Fibroblast of lung (primary cell): ENCODE results near the gene C1orf116. TPM values are rescaled to one million over a fixed set of nuclear protein-coding genes. Genes with fewer than 3 reads are reported as not detected.

ENCODE experiments used
- DNase-seq, 2 donors: peaks; one replicate each; pipeline versions ENCODE4 v3.0.0 to v3.0.0-alpha.2; 2010; ENCODE audit warnings: low read depth in 2 of 2
- H2AFZ ChIP-seq: 2 replicates; pipeline ENCODE4 v1.5.1; 2012; ENCODE audit warnings: low read length, control low read depth, inconsistent platforms
- H3K27ac ChIP-seq: 2 replicates; pipeline ENCODE4 v1.5.1; 2011; ENCODE audit warnings: low read length, control low read depth; ENCODE audit not compliant: insufficient read depth
- H3K27me3 ChIP-seq: 2 replicates; pipeline ENCODE4 v1.5.1; 2011; ENCODE audit warnings: mild to moderate bottlenecking, low read length; ENCODE audit not compliant: control insufficient read depth, insufficient read depth
- H3K36me3 ChIP-seq: 2 replicates; pipeline ENCODE4 v1.5.1; 2011; ENCODE audit warnings: low read length; ENCODE audit not compliant: control insufficient read depth, insufficient read depth
- H3K4me1 ChIP-seq: 2 replicates; pipeline ENCODE4 v1.5.1; 2011; ENCODE audit warnings: low read length; ENCODE audit not compliant: control insufficient read depth, insufficient read depth; ENCODE audit errors: extremely low read depth
- H3K4me2 ChIP-seq: 2 replicates; pipeline ENCODE4 v1.5.1; 2011; ENCODE audit warnings: low read length, control low read depth; ENCODE audit not compliant: insufficient read depth; ENCODE audit errors: extremely low read depth
- H3K4me3 ChIP-seq, 4 experiments: fragments of 200-600 bp in 1 of 4; sonication (generic) in 1 of 4; replicated peaks in 1 of 4; 2 replicates each; pipeline ENCODE4 v1.5.1; 2011 to 2016; ENCODE audit warnings: low read length in 4 of 4, low read depth in 3 of 4, mild to moderate bottlenecking in 3 of 4, control low read depth in 2 of 4, inconsistent platforms in 1 of 4, mixed read lengths in 1 of 4; ENCODE audit not compliant: insufficient read depth in 1 of 4; ENCODE audit errors: control extremely low read depth in 1 of 4
- H3K79me2 ChIP-seq: 2 replicates; pipeline ENCODE4 v1.5.1; 2012; ENCODE audit warnings: mild to moderate bottlenecking, low read length, inconsistent platforms; ENCODE audit not compliant: control insufficient read depth, insufficient read depth
- H3K9ac ChIP-seq: 2 replicates; pipeline ENCODE4 v1.5.1; 2011; ENCODE audit warnings: mild to moderate bottlenecking, low read length, control low read depth; ENCODE audit not compliant: insufficient read depth
- H3K9me3 ChIP-seq: 2 replicates; pipeline ENCODE4 v1.5.1; 2012; ENCODE audit warnings: low read depth, low read length; ENCODE audit not compliant: control insufficient read depth, insufficient read depth
- H4K20me1 ChIP-seq: 2 replicates; pipeline ENCODE4 v1.5.1; 2011; ENCODE audit warnings: low read length; ENCODE audit not compliant: control insufficient read depth, insufficient read depth; ENCODE audit errors: extremely low read depth
- CTCF ChIP-seq, 2 donors: IDR thresholded peaks in 1 of 2; conservative IDR thresholded peaks in 1 of 2; 1 replicate in 1 of 2; 2 replicates in 1 of 2; pipeline ENCODE4 v1.5.1; 2011 to 2012; ENCODE audit warnings: low read length in 2 of 2, control low read depth in 1 of 2, inconsistent platforms in 1 of 2, low read depth in 1 of 2, mild to moderate bottlenecking in 1 of 2
- EZH2 ChIP-seq: IDR thresholded peaks from 2 replicates; pipeline ENCODE4 v1.5.1; 2012; ENCODE audit warnings: low read length, control low read depth, mild to moderate bottlenecking; ENCODE audit errors: missing control alignments
- polyA plus RNA-seq, 2 donors: library from polyadenylated mRNA; depleted of rRNA in 1 of 2; stranded (reverse) in 1 of 2; unstranded in 1 of 2; fragments of >200 nt; gene quantifications; 2 replicates each; pipeline ENCODE4 v1.2.1, GENCODE V29; 2011 to 2012; ENCODE audit warnings: missing spikeins in 1 of 2
- total RNA-seq: library from RNA; depleted of rRNA; stranded (reverse); fragments of >200 nt; gene quantifications from 2 replicates; pipeline ENCODE4 v1.2.1, GENCODE V29; 2014

C1orf116 gene
- total and polyA plus RNA-seq, 2 donors (not counting 1 experiment from before 2014, with no cell fraction given), result 0.06 TPM; not detected in 1

GRCh38 chr1:207030522-207031009 is 2.0 kb downstream of the C1orf116 start:
- no peaks in the 10 kb centered on the region for H3K9me3 ChIP-seq
- no peaks in the 10 kb centered on the region for H3K36me3 ChIP-seq
- TF ChIP-seq EZH2 (no peak), CTCF (conservative IDR thresholded peaks at IDR 0.05 in 1 of 2, IDR thresholded peaks at IDR 0.05 in 1 of 2; ENCODE audit: low read depth in 1 of 2, low read length in 2 of 2) (no peak)
- DNase-seq, result no peak
- H3K4me1 ChIP-seq, result peaks cover 1% of the 10 kb centered on the region
- H3K27me3 ChIP-seq, result peaks cover 6% of the 10 kb centered on the region
- no peak overlapping the region for H3K4me2 ChIP-seq
- no peaks in the 10 kb centered on the region for H4K20me1 ChIP-seq
- no peak overlapping the region for H3K9ac ChIP-seq
- no peak overlapping the region for H2AFZ ChIP-seq
- H3K79me2 ChIP-seq, result no peaks in the 10 kb centered on the region
- no peak overlapping the region for H3K27ac ChIP-seq
- H3K4me3 ChIP-seq, result no peak overlapping the region

GRCh38 chr1:207029701-207030521 is 2.6 kb downstream of the C1orf116 start:
- H3K27ac ChIP-seq, result no peak overlapping the region
- no peaks in the 10 kb centered on the region for H3K36me3 ChIP-seq
- no peaks in the 10 kb centered on the region for H3K9me3 ChIP-seq
- H2AFZ ChIP-seq, result no peak overlapping the region
- peaks cover 7% of the 10 kb centered on the region for H3K4me1 ChIP-seq
- TF ChIP-seq CTCF (conservative IDR thresholded peaks at IDR 0.05 in 1 of 2, IDR thresholded peaks at IDR 0.05 in 1 of 2; ENCODE audit: low read depth in 1 of 2, low read length in 2 of 2) (no peak), EZH2 (no peak)
- DNase-seq, result no peak
- no peaks in the 10 kb centered on the region for H3K79me2 ChIP-seq
- H3K4me2 ChIP-seq, result no peak overlapping the region
- peaks cover 6% of the 10 kb centered on the region for H3K27me3 ChIP-seq
- H3K4me3 ChIP-seq, result no peak overlapping the region
- H3K9ac ChIP-seq, result no peak overlapping the region
- no peaks in the 10 kb centered on the region for H4K20me1 ChIP-seq

GRCh38 chr1:207028884-207029650 is 3.5 kb downstream of the C1orf116 start:
- no peak overlapping the region for H2AFZ ChIP-seq
- H3K27me3 ChIP-seq, result peaks cover 6% of the 10 kb centered on the region
- no peak for DNase-seq
- no peaks in the 10 kb centered on the region for H3K36me3 ChIP-seq
- H3K4me3 ChIP-seq, result no peak overlapping the region
- H3K4me1 ChIP-seq, result peaks cover 7% of the 10 kb centered on the region
- no peak overlapping the region for H3K9ac ChIP-seq
- TF ChIP-seq CTCF (conservative IDR thresholded peaks at IDR 0.05 in 1 of 2, IDR thresholded peaks at IDR 0.05 in 1 of 2; ENCODE audit: low read depth in 1 of 2, low read length in 2 of 2) (no peak), EZH2 (no peak)
- no peaks in the 10 kb centered on the region for H3K79me2 ChIP-seq
- no peaks in the 10 kb centered on the region for H3K9me3 ChIP-seq
- H3K27ac ChIP-seq, result no peak overlapping the region
- H4K20me1 ChIP-seq, result no peaks in the 10 kb centered on the region
- H3K4me2 ChIP-seq, result no peak overlapping the region
